Measurements from ENCODE around the gene SRGAP1. TPM values are rescaled to one million over a fixed set of nuclear protein-coding genes. Genes with fewer than 3 reads are reported as not detected.
"Not testable (repeated sequence)": the region's sequence is repeated elsewhere in the genome, so short reads cannot be mapped to it uniquely, and the experiment has no call there.

The SRGAP1 gene
- total and polyA plus RNA-seq, 8 donors: 0.70 to 37.9 (median 9.8) TPM

DNA sequence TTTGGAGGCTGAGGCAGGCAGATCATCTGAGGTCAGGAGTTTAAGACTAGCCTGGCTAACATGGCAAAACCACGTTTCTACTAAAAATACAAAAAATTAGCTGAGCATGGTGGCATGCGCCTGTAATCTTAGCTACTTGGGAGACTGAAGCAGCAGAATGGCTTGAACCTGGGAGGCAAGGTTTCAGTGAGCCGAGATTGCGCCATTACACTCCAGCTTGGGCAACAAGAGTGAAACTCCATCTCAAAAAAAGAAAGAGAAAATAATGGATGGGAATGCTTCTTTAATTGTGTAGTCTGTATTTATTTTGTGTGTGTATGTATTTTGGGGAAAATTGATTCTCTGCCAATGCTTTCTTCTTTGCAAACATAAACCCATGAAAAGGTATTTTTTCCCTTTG lies 32.5 kb downstream of the SRGAP1 start:
- WGBS, 5 donors: 80 to 85% (median 82%) methylated on average over 4 of the region's 4 CpGs

DNA sequence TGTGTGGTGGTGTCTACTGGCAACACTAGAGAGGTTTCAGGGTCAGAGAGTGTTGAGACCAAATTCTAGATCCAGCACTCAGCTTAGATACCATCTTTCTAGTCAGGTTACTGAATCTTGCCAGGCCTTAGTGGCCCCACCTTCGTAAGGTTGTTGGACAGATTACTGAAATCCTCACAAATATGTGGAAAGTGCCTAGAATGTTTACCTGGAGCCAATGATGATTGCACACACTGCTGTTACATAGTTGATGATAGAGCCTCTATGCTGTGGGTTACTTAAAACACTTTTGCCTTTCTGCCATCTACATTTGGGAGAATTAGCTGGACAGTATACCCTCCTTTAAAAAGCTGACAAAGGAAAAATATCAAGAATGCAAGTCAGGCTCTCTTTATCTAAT lies 33.2 kb downstream of the SRGAP1 start:
- no peaks in the 10 kb centered on the region for H3K36me3 ChIP-seq
- no peak for TF ChIP-seq EP300 (IDR thresholded peaks at IDR 0.05)
- no peak for TF ChIP-seq CTCF (IDR thresholded peaks at IDR 0.05)
- no peak for TF ChIP-seq POLR2AphosphoS5 (IDR thresholded peaks at IDR 0.05)
- TF ChIP-seq POLR2A (IDR thresholded peaks at IDR 0.05): no peak
- no peak for DNase-seq
- no peak overlapping the region for H3K4me3 ChIP-seq
- H3K4me1 ChIP-seq: no peaks in the 10 kb centered on the region
- intact Hi-C loops (cut with DNase I; ENCODE audit: low total_unique reads): no loop called here
- H3K9me3 ChIP-seq: no peaks in the 10 kb centered on the region
- no peak overlapping the region for H3K27ac ChIP-seq
- H3K27me3 ChIP-seq: no peaks in the 10 kb centered on the region
- 73 to 84% (median 74%) methylated on average over 1 of the region's 1 CpG for WGBS, 5 donors

More for the DNA sequence above, 32.5 kb downstream of the SRGAP1 start:
- no peaks in the 10 kb centered on the region for H3K4me1 ChIP-seq
- no peak overlapping the region for H3K4me3 ChIP-seq
- H3K9me3 ChIP-seq: no peaks in the 10 kb centered on the region
- no peak for DNase-seq
- no peaks in the 10 kb centered on the region for H3K27me3 ChIP-seq
- H3K36me3 ChIP-seq: no peaks in the 10 kb centered on the region
- no peak overlapping the region for H3K27ac ChIP-seq
- TF ChIP-seq POLR2AphosphoS5 (IDR thresholded peaks at IDR 0.05) (no peak), EP300 (IDR thresholded peaks at IDR 0.05) (no peak), CTCF (IDR thresholded peaks at IDR 0.05) (no peak), POLR2A (IDR thresholded peaks at IDR 0.05) (no peak)
- intact Hi-C loops (cut with DNase I; ENCODE audit: low total_unique reads): no loop called here

- H3K4me3 ChIP-seq; DNase-seq; H3K27me3 ChIP-seq; H3K36me3 ChIP-seq; H3K27ac ChIP-seq; intact Hi-C loops (cut with DNase I; ENCODE audit: low total_unique reads); H3K9me3 ChIP-seq; H3K4me1 ChIP-seq: not testable (repeated sequence)
- 93 to 97% (median 95%) methylated on average over 9 of the region's 9 CpGs for WGBS, 5 donors
Observed at GRCh38 chr12:63880235-63880634, 35.7 kb downstream of the SRGAP1 start.

DNA sequence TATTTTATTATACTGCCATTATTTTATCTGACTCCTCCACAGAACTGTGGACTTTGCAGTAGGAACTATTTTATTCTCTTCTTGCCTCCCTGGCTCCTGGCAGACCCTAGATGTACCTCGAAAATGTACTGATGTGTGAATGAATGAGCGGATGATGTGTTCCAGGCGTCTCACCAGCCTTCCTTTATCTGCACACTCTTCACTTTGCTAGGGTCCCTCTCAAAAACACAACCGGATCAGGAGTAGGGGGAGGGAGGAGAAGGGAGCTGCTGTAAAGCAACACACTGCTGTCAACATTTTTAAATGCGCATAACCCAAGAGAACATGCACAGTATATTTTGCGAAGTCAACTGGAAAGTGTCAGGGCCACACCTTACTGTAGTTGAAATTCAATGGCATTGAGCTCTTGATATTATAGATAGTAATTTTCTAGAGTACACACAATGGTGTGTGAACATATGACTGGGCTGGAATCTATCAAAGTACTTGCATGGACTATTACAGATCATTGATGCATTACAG lies 36.3 kb downstream of the SRGAP1 start:
- Histone ChIP-seq H3K27me3 (no peaks in the 10 kb centered on the region), H3K36me3 (no peaks in the 10 kb centered on the region), H3K27ac (no peak overlapping the region), H3K4me1 (no peaks in the 10 kb centered on the region), H3K4me3 (no peak overlapping the region), H3K9me3 (no peaks in the 10 kb centered on the region)
- 88 to 91% (median 90%) methylated on average over 6 of the region's 6 CpGs for WGBS, 5 donors
- intact Hi-C loops (cut with DNase I; ENCODE audit: low total_unique reads): no loop called here
- TF ChIP-seq POLR2AphosphoS5 (IDR thresholded peaks at IDR 0.05) (no peak), CTCF (IDR thresholded peaks at IDR 0.05) (no peak), POLR2A (IDR thresholded peaks at IDR 0.05) (no peak), EP300 (IDR thresholded peaks at IDR 0.05) (no peak)
- no peak for DNase-seq

DNA sequence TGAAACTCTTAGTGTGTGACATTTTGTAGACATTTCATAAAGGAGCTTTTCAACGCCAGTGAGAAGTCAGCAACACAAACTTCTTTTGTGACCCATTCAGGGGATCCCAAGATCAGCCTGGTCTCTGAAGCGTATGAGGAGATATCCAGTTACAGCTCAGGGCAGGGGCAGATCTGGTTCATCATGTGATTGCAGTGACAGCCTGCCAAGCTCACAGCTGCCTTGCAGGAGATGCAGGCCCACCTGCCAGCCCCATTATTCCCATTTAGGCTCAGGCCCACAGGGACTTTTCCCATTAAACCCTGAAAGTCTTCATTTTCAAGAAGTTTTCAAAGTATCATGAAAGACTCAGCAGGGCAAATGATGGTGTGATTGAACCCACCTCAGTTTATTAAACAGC lies 38.3 kb downstream of the SRGAP1 start:
- H3K36me3 ChIP-seq: no peaks in the 10 kb centered on the region
- no peak for TF ChIP-seq EP300 (IDR thresholded peaks at IDR 0.05)
- TF ChIP-seq POLR2A (IDR thresholded peaks at IDR 0.05): no peak
- no peak for TF ChIP-seq CTCF (IDR thresholded peaks at IDR 0.05)
- no peak for TF ChIP-seq POLR2AphosphoS5 (IDR thresholded peaks at IDR 0.05)
- no peak overlapping the region for H3K4me3 ChIP-seq
- intact Hi-C loops (cut with DNase I; ENCODE audit: low total_unique reads): no loop called here
- H3K27ac ChIP-seq: no peak overlapping the region
- 52 to 74% (median 69%) methylated on average over 2 of the region's 2 CpGs for WGBS, 5 donors
- no peaks in the 10 kb centered on the region for H3K27me3 ChIP-seq
- peak in 1 of 2 donors; percentile 20 for DNase-seq
- H3K9me3 ChIP-seq: no peaks in the 10 kb centered on the region
- H3K4me1 ChIP-seq: no peaks in the 10 kb centered on the region

All from stomach (tissue), 9 donors.